HepG2 (cell line): ENCODE results near the gene CFAP61. TPM values are rescaled to one million over a fixed set of nuclear protein-coding genes. Genes with fewer than 3 reads are reported as not detected.
A peak's percentile ranks its signal among the peaks of the same experiment; 100 is the strongest.

Experiments
- HNRNPLL ChIP-seq: fragments of 200-400 bp; formaldehyde crosslinking; IDR thresholded peaks from 2 replicates; pipeline ENCODE4 v1.6.1; 2017; ENCODE audit warnings: mild to moderate bottlenecking, low read depth, low read length; ENCODE audit not compliant: poor library complexity, severe bottlenecking
- HNRNPUL1 ChIP-seq: fragments of 200-400 bp; formaldehyde crosslinking; IDR thresholded peaks from 2 replicates; pipeline ENCODE4 v1.6.1; 2017; ENCODE audit warnings: low read depth, mild to moderate bottlenecking, low read length, moderate library complexity
- KIAA2018 ChIP-seq: sonication (generic); formaldehyde crosslinking; IDR thresholded peaks from 2 replicates; pipeline ENCODE4 v1.5.0; 2020; ENCODE audit warnings: mild to moderate bottlenecking, missing genetic modification reagents, borderline replicate concordance
- NR2F6 ChIP-seq, 2 experiments: IDR thresholded peaks; 2 replicates each; pipeline ENCODE4 v1.6.1; 2016; ENCODE audit warnings: antibody characterized with exemption in 1 of 2, mild to moderate bottlenecking in 1 of 2
- RAD51 ChIP-seq: fragments of 450-650 bp; IDR thresholded peaks from 2 replicates; pipeline ENCODE4 v1.6.1; 2016; ENCODE audit warnings: borderline replicate concordance
- TCF12 ChIP-seq, 2 experiments: fragments of 450-650 bp in 1 of 2; sonication (generic) in 1 of 2; formaldehyde crosslinking in 1 of 2; IDR thresholded peaks; 2 replicates each; pipeline versions ENCODE4 v1.6.1 to v1.8.0; 2017 to 2022; ENCODE audit warnings: antibody characterized with exemption in 1 of 2, mild to moderate bottlenecking in 1 of 2, missing genetic modification reagents in 1 of 2, moderate library complexity in 1 of 2
- THAP7 ChIP-seq: sonication (generic); formaldehyde crosslinking; IDR thresholded peaks from 2 replicates; pipeline ENCODE4 v1.8.1; 2023; ENCODE audit warnings: mild to moderate bottlenecking, missing genetic modification reagents
- THYN1 ChIP-seq: sonication (generic); formaldehyde crosslinking; IDR thresholded peaks from 2 replicates; pipeline ENCODE4 v1.8.1; 2023; ENCODE audit warnings: low read depth, mild to moderate bottlenecking, moderate library complexity, missing genetic modification reagents, borderline replicate concordance
- ZBTB44 ChIP-seq: sonication (generic); formaldehyde crosslinking; IDR thresholded peaks from 2 replicates; pipeline ENCODE4 v1.4.0; 2020; ENCODE audit warnings: missing genetic modification reagents
- ZEB1 ChIP-seq: IDR thresholded peaks from 2 replicates; pipeline ENCODE4 v1.6.1; 2012; ENCODE audit warnings: mild to moderate bottlenecking, low read depth, inconsistent platforms; ENCODE audit not compliant: insufficient replicate concordance
- ZNF160 ChIP-seq: sonication (generic); formaldehyde crosslinking; IDR thresholded peaks from 2 replicates; pipeline ENCODE4 v1.8.0; 2022; ENCODE audit warnings: mild to moderate bottlenecking, inconsistent platforms, missing genetic modification reagents
- ZNF20 ChIP-seq: sonication (generic); formaldehyde crosslinking; IDR thresholded peaks from 2 replicates; pipeline ENCODE4 v1.4.0; 2020; ENCODE audit warnings: mild to moderate bottlenecking, moderate library complexity, missing genetic modification reagents
- ZNF3 ChIP-seq: IDR thresholded peaks from 2 replicates; pipeline ENCODE4 v1.7.0; 2017; ENCODE audit warnings: inconsistent platforms
- ZNF430 ChIP-seq: sonication (generic); formaldehyde crosslinking; IDR thresholded peaks from 2 replicates; pipeline ENCODE4 v1.9.0; 2021; ENCODE audit warnings: mild to moderate bottlenecking, missing genetic modification reagents
- ZNF713 ChIP-seq: sonication (generic); formaldehyde crosslinking; IDR thresholded peaks from 2 replicates; pipeline ENCODE4 v1.4.0; 2020; ENCODE audit warnings: mild to moderate bottlenecking, missing genetic modification reagents
- ZNF83 ChIP-seq: sonication (generic); formaldehyde crosslinking; IDR thresholded peaks from 2 replicates; pipeline ENCODE4 v1.4.0; 2020; ENCODE audit warnings: missing genetic modification reagents, mild to moderate bottlenecking, borderline replicate concordance
- ZSCAN5A ChIP-seq: sonication (generic); formaldehyde crosslinking; IDR thresholded peaks from 2 replicates; pipeline ENCODE4 v1.8.0; 2022; ENCODE audit warnings: mild to moderate bottlenecking, missing genetic modification reagents, borderline replicate concordance
- polyA plus RNA-seq, 8 experiments: library from polyadenylated mRNA; depleted of rRNA in 3 of 8; stranded (reverse) in 7 of 8; unstranded in 1 of 8; fragments of >200 nt; fragmentation: Illumina TruSeq in 4 of 8; extraction: Trizol in 4 of 8; gene quantifications; 2 replicates each; pipeline versions ENCODE4 v1.2.1 to v1.2.3, GENCODE V29; 2011 to 2016; ENCODE audit warnings: low read depth in 4 of 8, missing spikeins in 1 of 8, mixed read lengths in 1 of 8; ENCODE audit not compliant: insufficient read depth in 1 of 8
- total RNA-seq, 5 experiments: library from RNA; depleted of rRNA; stranded (reverse); fragments of >200 nt; fragmentation: Illumina TruSeq; extraction: Trizol; gene quantifications; 2 replicates each; pipeline ENCODE4 v1.2.3, GENCODE V29; 2016; ENCODE audit warnings: low read depth in 1 of 5

CFAP61 gene
- total and polyA plus RNA-seq, 2 of the 13 experiments (the other 11 are each of a cell fraction or from before 2014, with no cell fraction given): 0.27 TPM; not detected in 1

- 0 out of 2 replicates have a peak, but pooled peaks have one; percentile 2 for TF ChIP-seq ZNF713 (CRISPR knock-in tag)
- TF ChIP-seq ZNF83 (CRISPR knock-in tag): 0 out of 2 replicates have a peak, but pooled peaks have one; percentile 5
- peak; percentile 73; the same call in 1 of the 2 replicates for TF ChIP-seq THYN1 (CRISPR knock-in tag)
- 0 out of 2 replicates have a peak, but pooled peaks have one; percentile 19 for TF ChIP-seq ZBTB44 (CRISPR knock-in tag)
- no peak for TF ChIP-seq TCF12 (IDR thresholded peaks at IDR 0.05)
- 0 out of 2 replicates have a peak, but pooled peaks have one; percentile 50 for TF ChIP-seq TCF12 (CRISPR knock-in tag; IDR thresholded peaks at IDR 0.05)
- TF ChIP-seq KIAA2018: 0 out of 2 replicates have a peak, but pooled peaks have one; percentile 3
- TF ChIP-seq ZEB1: no peak
- 0 out of 2 replicates have a peak, but pooled peaks have one; percentile 85 for TF ChIP-seq ZSCAN5A
- 0 out of 2 replicates have a peak, but pooled peaks have one; percentile 5 for TF ChIP-seq ZNF160
- no peak for TF ChIP-seq RAD51
- TF ChIP-seq HNRNPUL1: no peak
- TF ChIP-seq ZNF430: 0 out of 2 replicates have a peak, but pooled peaks have one; percentile 52
- 0 out of 2 replicates have a peak, but pooled peaks have one; percentile 5 for TF ChIP-seq THAP7
- TF ChIP-seq ZNF20: no peak
- no peak for TF ChIP-seq ZNF3
- TF ChIP-seq NR2F6 (IDR thresholded peaks at IDR 0.05): no peak
- TF ChIP-seq NR2F6 (CRISPR knock-in tag; IDR thresholded peaks at IDR 0.05): no peak
- TF ChIP-seq HNRNPLL: no peak
These were observed 612 bp upstream of the CFAP61 start (continued) for GRCh38 chr20:20051767-20052073.
